Endothelial cell of umbilical vein (primary cell): Measurements from ENCODE around the gene TMEM170B. TPM values are rescaled to one million over a fixed set of nuclear protein-coding genes. Genes with fewer than 3 reads are reported as not detected.
A peak's percentile ranks its signal among the peaks of the same experiment; 100 is the strongest.

Experiments used
- BruUV-seq: library from RNA; stranded (reverse); fragments of 400-500 nt; replicated peaks from 2 replicates; lab custom pipeline; 2021; lab: Mats Ljungman, UMichigan
- CTCF ChIA-PET: fragments of 300-600, 350-600 bp; sonication (Branson Sonifier 250); formaldehyde crosslinking; loops from one replicate; lab custom pipeline; 2021; ENCODE audit warnings: antibody characterized with exemption, inconsistent platforms; lab: Charles Lee
- POLR2A ChIA-PET: fragments of 300-600, 350-600 bp; sonication (Branson Sonifier 250); formaldehyde crosslinking; loops from one replicate; lab custom pipeline; 2021; ENCODE audit warnings: antibody characterized with exemption, inconsistent platforms; lab: Charles Lee
- DNase-seq: peaks from one replicate; pipeline ENCODE4 v3.0.0-alpha.2; 2011; ENCODE audit warnings: low read depth, low spot score
- FAIRE-seq: peaks from 2 replicates; lab custom pipeline; 2011; peaks lifted over from hg19 to GRCh38; lab: Jason Lieb, UNC
- H2AFZ ChIP-seq: 2 replicates; pipeline ENCODE4 v1.6.0; 2012; ENCODE audit warnings: low read depth, low read length, control low read depth, inconsistent platforms
- H3K27ac ChIP-seq: 2 replicates; pipeline ENCODE4 v1.5.1; 2011; ENCODE audit warnings: low read depth, mild to moderate bottlenecking, control low read depth, low read length, moderate library complexity; ENCODE audit not compliant: insufficient read depth
- H3K27me3 ChIP-seq, 2 experiments: 2 replicates each; pipeline versions ENCODE4 v1.6.0 to v1.6.1; 2011; ENCODE audit warnings: low read length in 2 of 2, mixed read lengths in 1 of 2; ENCODE audit not compliant: control insufficient read depth in 2 of 2, insufficient read depth in 2 of 2
- H3K36me3 ChIP-seq, 2 experiments: 2 replicates in 1 of 2; 3 replicates in 1 of 2; pipeline ENCODE4 v1.5.1; 2011; ENCODE audit warnings: low read length in 2 of 2, mild to moderate bottlenecking in 1 of 2, moderate library complexity in 1 of 2; ENCODE audit not compliant: control insufficient read depth in 2 of 2, insufficient read depth in 2 of 2; ENCODE audit errors: extremely low read depth in 1 of 2
- H3K4me1 ChIP-seq: 3 replicates; pipeline ENCODE4 v1.5.1; 2011; ENCODE audit warnings: mild to moderate bottlenecking, low read length; ENCODE audit not compliant: control insufficient read depth, insufficient read depth; ENCODE audit errors: extremely low read depth
- H3K4me2 ChIP-seq: 2 replicates; pipeline ENCODE4 v1.6.1; 2011; ENCODE audit warnings: low read length, control low read depth, mixed read lengths; ENCODE audit not compliant: insufficient read depth
- H3K4me3 ChIP-seq, 3 experiments: fragments of 200-600 bp in 1 of 3; sonication (generic), shearing (Covaris generic) in 1 of 3; replicated peaks in 1 of 3; 2 replicates each; pipeline ENCODE4 v1.5.1; 2011 to 2016; ENCODE audit warnings: control low read depth in 3 of 3, low read length in 3 of 3, mild to moderate bottlenecking in 2 of 3, inconsistent platforms in 1 of 3, low read depth in 1 of 3, moderate library complexity in 1 of 3; ENCODE audit not compliant: insufficient read depth in 1 of 3
- H3K79me2 ChIP-seq: 2 replicates; pipeline ENCODE4 v1.6.0; 2012; ENCODE audit warnings: low read length, inconsistent platforms; ENCODE audit not compliant: control insufficient read depth, insufficient read depth
- H3K9ac ChIP-seq: replicated peaks from 2 replicates; pipeline ENCODE3; 2011; ENCODE audit warnings: low read length, control low read depth; ENCODE audit not compliant: insufficient read depth; ENCODE audit errors: extremely low read depth
- H3K9me1 ChIP-seq: replicated peaks from 3 replicates; pipeline ENCODE4 v1.6.0; 2011; ENCODE audit warnings: mild to moderate bottlenecking, low read length; ENCODE audit not compliant: control insufficient read depth, insufficient read depth; ENCODE audit errors: extremely low read depth
- H3K9me3 ChIP-seq: replicated peaks from 2 replicates; pipeline ENCODE4 v1.5.1; 2012; ENCODE audit warnings: low read length, inconsistent platforms; ENCODE audit not compliant: control insufficient read depth, insufficient read depth
- H4K20me1 ChIP-seq: replicated peaks from 2 replicates; pipeline ENCODE3; 2011; ENCODE audit warnings: mild to moderate bottlenecking, low read length; ENCODE audit not compliant: control insufficient read depth, insufficient read depth; ENCODE audit errors: extremely low read depth
- EZH2 ChIP-seq: IDR thresholded peaks from 2 replicates; pipeline ENCODE4 v1.6.1; 2012; ENCODE audit warnings: borderline replicate concordance, low read depth, mild to moderate bottlenecking, moderate library complexity, low read length, inconsistent platforms; ENCODE audit not compliant: severe bottlenecking
- FOS ChIP-seq: IDR thresholded peaks from 2 replicates; pipeline ENCODE4 v1.6.1; 2011; ENCODE audit warnings: mild to moderate bottlenecking, low read length, moderate library complexity, borderline replicate concordance; ENCODE audit not compliant: insufficient read depth
- GATA2 ChIP-seq: IDR thresholded peaks from 2 replicates; pipeline ENCODE4 v1.7.0; 2011; ENCODE audit warnings: low read depth, mild to moderate bottlenecking, moderate library complexity, mixed read lengths, low read length; ENCODE audit not compliant: insufficient read length, insufficient read depth
- JUN ChIP-seq: IDR thresholded peaks from 2 replicates; pipeline ENCODE4 v1.6.1; 2011; ENCODE audit warnings: borderline replicate concordance, low read depth; ENCODE audit not compliant: insufficient read length, insufficient read depth
- MAX ChIP-seq: IDR thresholded peaks from 2 replicates; pipeline ENCODE4 v1.6.1; 2011; ENCODE audit not compliant: insufficient read depth, insufficient read length
- MYC ChIP-seq: IDR thresholded peaks from one replicate; pipeline ENCODE4 v1.6.1; 2011; ENCODE audit warnings: mild to moderate bottlenecking, low read depth, low read length
- POLR2A ChIP-seq: IDR thresholded peaks from 2 replicates; pipeline ENCODE4 v1.6.1; 2012; ENCODE audit warnings: low read depth, mild to moderate bottlenecking, control low read depth, low read length
- POLR2AphosphoS5 ChIP-seq: IDR thresholded peaks from 2 replicates; pipeline ENCODE4 v1.6.1; 2012; ENCODE audit warnings: low read depth, mild to moderate bottlenecking, control low read depth, low read length, moderate library complexity; ENCODE audit not compliant: insufficient read depth
- dilution Hi-C: fragments of 300-500 bp; cut with MboI; formaldehyde crosslinking; loops from one replicate; pipeline ENCODE4 v1.15.0; 2019; ENCODE audit warnings: low sequenced_read_pairs; ENCODE audit not compliant: extremely low pct_ligation_motif_present
- intact Hi-C: fragments of 100-400 bp; cut with micrococcal nuclease; formaldehyde crosslinking; loops from one replicate; pipeline ENCODE4 v1.10.0; 2022
- polyA plus RNA-seq, 4 experiments: library from polyadenylated mRNA; depleted of rRNA in 3 of 4; stranded (reverse) in 3 of 4; unstranded in 1 of 4; fragments of >200 nt; gene quantifications; 2 replicates each; pipeline versions ENCODE4 v1.2.1 to v1.2.3, GENCODE V29; 2011 to 2012; ENCODE audit warnings: missing spikeins in 1 of 4
- total RNA-seq: library from RNA; stranded (reverse); gene quantifications from 2 replicates; pipeline ENCODE4 v1.2.3, GENCODE V29; 2021
- TF ChIP-seq, protein P1 (sequence below), 2 donors: IDR thresholded peaks; 1 replicate in 1 of 2; 2 replicates in 1 of 2; pipeline ENCODE4 v1.5.1; 2011; ENCODE audit warnings: low read length in 2 of 2, mild to moderate bottlenecking in 2 of 2, moderate library complexity in 2 of 2, control low read depth in 1 of 2, inconsistent platforms in 1 of 2, low read depth in 1 of 2; ENCODE audit not compliant: insufficient read depth in 1 of 2; ENCODE audit errors: extremely low read depth in 1 of 2

TMEM170B gene
- total and polyA plus RNA-seq, 2 donors (not counting 3 experiments of a cell fraction or from before 2014, with no cell fraction given), result 1.1 to 4.2 TPM

DNA sequence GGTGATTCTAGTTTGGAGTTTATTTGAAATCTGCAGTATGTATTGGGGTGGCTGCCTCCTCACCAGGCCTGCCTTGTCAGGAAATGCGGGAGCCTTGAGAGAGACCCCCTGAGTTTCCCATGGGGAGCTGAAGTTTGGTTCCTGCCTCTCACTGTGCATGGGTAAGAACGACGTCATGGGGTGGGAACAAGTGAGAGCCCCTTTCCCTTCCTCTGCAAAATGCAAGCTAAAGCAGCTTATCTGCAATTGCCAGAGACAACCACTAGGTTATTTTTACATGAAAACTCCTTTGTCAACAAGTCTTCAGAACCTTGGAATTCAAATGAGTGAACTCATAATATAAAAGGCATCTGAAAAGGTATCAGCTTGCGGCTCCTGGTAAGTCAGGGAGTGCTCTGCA is 58.4 kb downstream of the TMEM170B start:
- Histone ChIP-seq H2AFZ (no peak overlapping the region), H3K4me1 (no peaks in the 10 kb centered on the region), H3K27ac (no peak overlapping the region), H3K9me3 (no peaks in the 10 kb centered on the region), H3K36me3 (no peaks in the 10 kb centered on the region), H3K27me3 (no peaks in the 10 kb centered on the region), H4K20me1 (no peaks in the 10 kb centered on the region), H3K9me1 (no peaks in the 10 kb centered on the region), H3K79me2 (no peaks in the 10 kb centered on the region), H3K4me3 (no peak overlapping the region), H3K9ac (no peak overlapping the region), H3K4me2 (no peak overlapping the region)
- ChIA-PET POLR2A (no interaction called here), CTCF (interaction anchor here (0.6 to 2.1 kb wide), 7 partner anchors 10 to 694 kb away, joined by 3 to 26 read pairs (median 3); partner anchors contain the start of gene EDN1)
- intact Hi-C loops, result no loop called here
- dilution Hi-C loops, result no loop called here
- FAIRE-seq (no peak), DNase-seq (peak; percentile 19)
- TF ChIP-seq POLR2A (no peak), MAX (no peak), MYC (no peak)
- TF ChIP-seq, protein P1, sequence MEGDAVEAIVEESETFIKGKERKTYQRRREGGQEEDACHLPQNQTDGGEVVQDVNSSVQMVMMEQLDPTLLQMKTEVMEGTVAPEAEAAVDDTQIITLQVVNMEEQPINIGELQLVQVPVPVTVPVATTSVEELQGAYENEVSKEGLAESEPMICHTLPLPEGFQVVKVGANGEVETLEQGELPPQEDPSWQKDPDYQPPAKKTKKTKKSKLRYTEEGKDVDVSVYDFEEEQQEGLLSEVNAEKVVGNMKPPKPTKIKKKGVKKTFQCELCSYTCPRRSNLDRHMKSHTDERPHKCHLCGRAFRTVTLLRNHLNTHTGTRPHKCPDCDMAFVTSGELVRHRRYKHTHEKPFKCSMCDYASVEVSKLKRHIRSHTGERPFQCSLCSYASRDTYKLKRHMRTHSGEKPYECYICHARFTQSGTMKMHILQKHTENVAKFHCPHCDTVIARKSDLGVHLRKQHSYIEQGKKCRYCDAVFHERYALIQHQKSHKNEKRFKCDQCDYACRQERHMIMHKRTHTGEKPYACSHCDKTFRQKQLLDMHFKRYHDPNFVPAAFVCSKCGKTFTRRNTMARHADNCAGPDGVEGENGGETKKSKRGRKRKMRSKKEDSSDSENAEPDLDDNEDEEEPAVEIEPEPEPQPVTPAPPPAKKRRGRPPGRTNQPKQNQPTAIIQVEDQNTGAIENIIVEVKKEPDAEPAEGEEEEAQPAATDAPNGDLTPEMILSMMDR (IDR thresholded peaks at IDR 0.05; ENCODE audit: extremely low read depth in 1 of 2, insufficient read depth in 1 of 2, low read depth in 1 of 2, low read length in 2 of 2), result peak in 1 of 2 donors; percentile 13
- BruUV-seq, result no TSS peak

DNA sequence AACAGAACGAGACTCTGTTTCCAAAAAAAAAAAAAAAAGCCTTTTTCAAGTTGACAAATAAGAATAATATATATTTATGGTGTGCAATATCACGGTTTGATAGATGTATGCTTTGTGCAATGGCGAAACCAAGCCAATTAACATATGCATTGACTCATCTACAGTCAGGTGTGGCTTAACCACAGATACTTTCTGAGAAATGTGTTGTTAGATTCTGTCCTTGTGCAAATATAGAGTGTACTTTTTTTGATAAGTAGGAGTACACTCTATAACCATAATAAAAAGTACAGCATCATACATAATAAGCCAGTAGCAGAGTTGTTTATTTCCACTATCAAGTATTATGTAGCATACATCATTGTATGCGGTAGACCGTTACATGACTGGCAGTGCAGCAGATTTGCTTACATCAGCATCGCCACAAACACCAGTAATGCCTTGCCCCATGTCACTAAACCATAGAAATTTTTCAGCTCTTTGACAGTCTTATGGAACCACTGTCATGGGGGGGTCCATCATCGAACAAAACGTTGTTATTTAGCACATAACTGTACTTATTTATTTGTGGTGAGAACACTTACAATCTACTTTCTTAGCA is 59.2 kb downstream of the TMEM170B start:
- H2AFZ ChIP-seq, result no peak overlapping the region
- no peak overlapping the region for H3K9ac ChIP-seq
- no peaks in the 10 kb centered on the region for H3K9me1 ChIP-seq
- CTCF ChIA-PET, result interaction anchor here (2.1 kb wide), 1 partner anchor 10 kb away, joined by 26 read pairs; no protein-coding TSS in a partner anchor
- no peaks in the 10 kb centered on the region for H3K27me3 ChIP-seq
- intact Hi-C loops, result no loop called here
- no peaks in the 10 kb centered on the region for H3K9me3 ChIP-seq
- no peak overlapping the region for H3K4me2 ChIP-seq
- no peak for DNase-seq
- no peak overlapping the region for H3K4me3 ChIP-seq
- POLR2A ChIA-PET, result no interaction called here
- no peaks in the 10 kb centered on the region for H3K79me2 ChIP-seq
- no peaks in the 10 kb centered on the region for H3K36me3 ChIP-seq
- dilution Hi-C loops, result no loop called here
- no peak for FAIRE-seq
- no TSS peak for BruUV-seq
- no peaks in the 10 kb centered on the region for H4K20me1 ChIP-seq
- H3K4me1 ChIP-seq, result no peaks in the 10 kb centered on the region
- no peak overlapping the region for H3K27ac ChIP-seq
- TF ChIP-seq POLR2AphosphoS5, result no peak
- TF ChIP-seq FOS, result no peak
- no peak for TF ChIP-seq MAX
- no peak for TF ChIP-seq POLR2A
- TF ChIP-seq, protein P1 (IDR thresholded peaks at IDR 0.05; ENCODE audit: extremely low read depth in 1 of 2, insufficient read depth in 1 of 2, low read depth in 1 of 2, low read length in 2 of 2), result no peak
- TF ChIP-seq MYC, result no peak
- no peak for TF ChIP-seq JUN
- no peak for TF ChIP-seq GATA2
- no peak for TF ChIP-seq EZH2
